ENCODE measurements around the gene MCF2L2. TPM values are rescaled to one million over a fixed set of nuclear protein-coding genes. Genes with fewer than 3 reads are reported as not detected.
"Not testable (repeated sequence)": the region's sequence is repeated elsewhere in the genome, so short reads cannot be mapped to it uniquely, and the experiment has no call there.

The MCF2L2 gene
- total and polyA plus RNA-seq, 9 donors: 0.12 to 2.2 (median 0.61) TPM

DNA sequence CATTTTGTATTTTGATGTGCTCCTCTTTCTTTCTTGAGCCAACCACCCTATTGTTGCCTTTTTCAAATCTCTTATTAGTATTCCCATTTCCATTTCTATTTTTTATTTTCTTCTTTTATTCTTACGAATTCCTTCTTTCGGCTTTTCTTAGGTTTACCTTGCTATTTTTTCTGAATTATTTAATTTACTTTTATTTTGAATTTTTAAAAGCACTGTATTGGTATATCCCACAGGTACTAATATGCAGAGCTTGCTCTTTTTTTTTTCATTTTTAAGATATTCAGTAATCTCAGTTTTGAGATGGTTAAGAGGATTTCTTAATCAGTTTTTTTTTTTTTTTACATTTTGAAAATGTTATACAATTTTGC, 18.4 kb upstream of the MCF2L2 start:
- TF ChIP-seq EP300 (IDR thresholded peaks at IDR 0.05): no peak
- no peaks in the 10 kb centered on the region for H3K9me3 ChIP-seq
- H3K27ac ChIP-seq: no peak overlapping the region
- no peaks in the 10 kb centered on the region for H3K36me3 ChIP-seq
- DNase-seq: no peak
- intact Hi-C loops (cut with DNase I): no loop called here
- 95 to 99% (median 95%) methylated on average over 2 of the region's 2 CpGs for WGBS, 3 donors
- peak overlapping the region; percentile 49 for H3K4me3 ChIP-seq
- no peaks in the 10 kb centered on the region for H3K4me1 ChIP-seq (ENCODE audit: insufficient read depth)
- H3K27me3 ChIP-seq: no peaks in the 10 kb centered on the region

DNA sequence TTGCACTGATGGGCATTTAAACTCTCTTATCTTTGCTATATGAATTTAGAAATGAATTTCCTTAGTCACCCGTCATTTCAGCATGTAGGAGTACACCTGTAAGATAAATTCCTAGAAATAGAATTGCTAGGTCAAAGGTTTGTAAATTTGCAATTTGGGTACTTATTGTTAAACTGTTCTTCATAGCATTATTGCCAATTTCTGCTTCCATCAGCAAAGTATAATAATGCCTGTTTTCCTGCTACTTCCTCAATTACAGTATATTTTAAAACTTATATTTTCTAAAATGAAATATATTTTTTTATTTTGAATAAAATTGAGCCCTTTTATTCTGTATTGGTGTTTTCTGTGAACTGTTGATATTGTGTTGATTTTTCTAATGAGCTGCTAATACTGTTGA, 16.3 kb upstream of the MCF2L2 start:
- WGBS, 3 donors: 72 to 82% (median 82%) methylated on average over 1 of the region's 1 CpG
- Histone ChIP-seq H3K27ac (no peak overlapping the region), H3K9me3 (no peaks in the 10 kb centered on the region), H3K4me1 (ENCODE audit: insufficient read depth) (no peaks in the 10 kb centered on the region), H3K27me3 (no peaks in the 10 kb centered on the region), H3K4me3 (no peak overlapping the region), H3K36me3 (no peaks in the 10 kb centered on the region)
- TF ChIP-seq EP300 (IDR thresholded peaks at IDR 0.05) (no peak), POLR2A (IDR thresholded peaks at IDR 0.05) (no peak)
- TF ChIP-seq, protein P1, sequence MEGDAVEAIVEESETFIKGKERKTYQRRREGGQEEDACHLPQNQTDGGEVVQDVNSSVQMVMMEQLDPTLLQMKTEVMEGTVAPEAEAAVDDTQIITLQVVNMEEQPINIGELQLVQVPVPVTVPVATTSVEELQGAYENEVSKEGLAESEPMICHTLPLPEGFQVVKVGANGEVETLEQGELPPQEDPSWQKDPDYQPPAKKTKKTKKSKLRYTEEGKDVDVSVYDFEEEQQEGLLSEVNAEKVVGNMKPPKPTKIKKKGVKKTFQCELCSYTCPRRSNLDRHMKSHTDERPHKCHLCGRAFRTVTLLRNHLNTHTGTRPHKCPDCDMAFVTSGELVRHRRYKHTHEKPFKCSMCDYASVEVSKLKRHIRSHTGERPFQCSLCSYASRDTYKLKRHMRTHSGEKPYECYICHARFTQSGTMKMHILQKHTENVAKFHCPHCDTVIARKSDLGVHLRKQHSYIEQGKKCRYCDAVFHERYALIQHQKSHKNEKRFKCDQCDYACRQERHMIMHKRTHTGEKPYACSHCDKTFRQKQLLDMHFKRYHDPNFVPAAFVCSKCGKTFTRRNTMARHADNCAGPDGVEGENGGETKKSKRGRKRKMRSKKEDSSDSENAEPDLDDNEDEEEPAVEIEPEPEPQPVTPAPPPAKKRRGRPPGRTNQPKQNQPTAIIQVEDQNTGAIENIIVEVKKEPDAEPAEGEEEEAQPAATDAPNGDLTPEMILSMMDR (IDR thresholded peaks at IDR 0.05): no peak
- no peak for DNase-seq
- intact Hi-C loops (cut with DNase I): no loop called here

DNA sequence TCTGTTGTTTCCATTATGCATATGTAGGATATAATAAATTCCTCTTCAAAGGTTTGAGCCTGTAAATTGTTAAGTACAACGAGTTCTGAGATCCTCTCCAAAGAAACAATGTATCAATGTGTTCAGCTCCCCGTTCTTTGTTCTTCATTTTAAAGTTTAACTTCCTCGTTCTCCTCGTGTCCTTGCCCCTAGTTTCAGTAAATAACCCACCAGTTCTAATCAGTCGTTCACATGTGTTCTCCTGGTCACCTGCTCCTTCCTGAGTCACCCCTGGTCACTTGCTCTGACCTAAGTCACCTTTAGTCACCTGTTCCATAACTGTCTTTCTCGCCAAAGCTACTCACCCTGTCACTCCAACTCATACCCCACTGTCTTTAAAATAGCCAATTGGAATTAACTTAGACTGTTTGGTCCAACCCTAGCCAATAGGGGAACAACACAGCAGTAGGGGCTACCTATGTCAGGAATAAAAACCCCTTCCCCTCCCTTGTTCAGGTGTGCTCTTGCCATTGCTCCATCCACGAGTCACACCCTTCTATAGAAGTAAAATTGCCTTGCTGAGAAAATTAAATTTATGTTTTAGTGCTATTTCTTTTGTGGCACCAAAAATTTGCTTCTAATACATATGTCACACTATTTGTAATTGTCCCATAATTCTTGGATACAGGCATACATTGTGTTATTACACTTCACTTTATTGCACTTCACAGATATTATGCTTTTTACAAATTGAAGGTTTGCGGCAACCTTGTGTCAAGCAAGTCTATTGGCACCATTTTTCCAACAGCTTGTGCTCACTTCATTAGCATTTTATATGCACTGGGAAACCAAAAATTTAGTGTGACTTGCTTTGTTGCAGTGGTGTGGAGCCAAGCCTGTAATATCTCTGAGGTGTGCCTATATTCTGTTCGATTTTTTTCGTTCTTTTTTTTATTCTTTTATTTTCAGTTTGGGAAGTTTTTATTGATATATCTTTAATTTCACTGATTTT, 15.3 kb upstream of the MCF2L2 start:
- Histone ChIP-seq H3K36me3 (no peaks in the 10 kb centered on the region), H3K4me3 (no peak overlapping the region), H3K27ac (no peak overlapping the region), H3K9me3 (no peaks in the 10 kb centered on the region), H3K4me1 (ENCODE audit: insufficient read depth) (no peaks in the 10 kb centered on the region), H3K27me3 (no peaks in the 10 kb centered on the region)
- intact Hi-C loops (cut with DNase I): no loop called here
- WGBS, 3 donors: 85 to 87% (median 85%) methylated on average over 10 of the region's 10 CpGs
- DNase-seq: no peak
- no peak for TF ChIP-seq EP300 (IDR thresholded peaks at IDR 0.05)
- TF ChIP-seq POLR2A (IDR thresholded peaks at IDR 0.05): no peak
- TF ChIP-seq, protein P1 (IDR thresholded peaks at IDR 0.05): no peak

DNA sequence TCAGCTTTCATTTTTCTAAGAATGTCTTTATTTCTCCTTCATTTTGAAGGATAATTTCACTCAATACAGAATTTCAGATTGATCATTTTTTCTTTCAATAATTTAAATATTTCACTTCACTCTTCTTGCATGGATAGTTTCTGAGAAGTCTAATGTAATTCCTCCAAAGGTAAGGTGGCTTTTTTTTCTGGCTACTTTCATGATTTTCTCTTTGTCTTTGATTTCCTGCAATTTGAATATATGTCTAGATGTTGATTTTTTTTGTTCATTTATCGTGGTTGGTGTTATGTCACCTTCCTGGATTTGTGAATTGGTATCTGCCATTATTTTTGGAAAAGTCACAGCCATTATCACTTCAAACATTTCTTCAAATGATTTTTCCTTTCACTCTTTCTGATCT, 14.6 kb upstream of the MCF2L2 start:
- DNase-seq: no peak
- no peak for TF ChIP-seq POLR2A (IDR thresholded peaks at IDR 0.05)
- TF ChIP-seq, protein P1 (IDR thresholded peaks at IDR 0.05): no peak
- no peak for TF ChIP-seq EP300 (IDR thresholded peaks at IDR 0.05)
- intact Hi-C loops (cut with DNase I): no loop called here

DNA sequence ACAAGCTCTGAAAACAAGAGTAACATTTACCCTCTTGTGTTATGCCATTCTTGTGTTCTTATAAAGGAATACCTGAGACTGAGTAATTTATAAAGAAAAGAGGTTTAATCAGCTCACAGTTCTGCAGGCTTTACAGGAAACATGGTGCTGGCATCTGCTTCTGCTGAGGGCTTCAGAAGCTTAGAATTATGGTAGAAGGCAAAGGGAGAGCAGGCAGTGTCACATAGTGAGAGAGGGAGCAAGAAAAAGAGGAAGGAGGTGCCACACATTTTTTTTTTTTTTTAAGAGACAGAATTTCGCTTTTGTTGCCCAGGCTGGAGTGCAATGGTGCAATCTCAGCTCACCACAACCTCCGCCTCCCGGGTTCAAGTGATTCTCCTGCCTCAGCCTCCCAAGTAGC, 12.1 kb upstream of the MCF2L2 start:
- not testable (repeated sequence) for DNase-seq
- WGBS, 3 donors: 91 to 94% (median 94%) methylated on average over 3 of the region's 3 CpGs

More for the DNA sequence above, 14.6 kb upstream of the MCF2L2 start:
- H3K27ac ChIP-seq: no peak overlapping the region
- no peak overlapping the region for H3K4me3 ChIP-seq
- WGBS, 3 donors: 70 to 88% (median 77%) methylated on average over 1 of the region's 1 CpG
- no peaks in the 10 kb centered on the region for H3K9me3 ChIP-seq
- no peaks in the 10 kb centered on the region for H3K27me3 ChIP-seq
- H3K36me3 ChIP-seq: no peaks in the 10 kb centered on the region
- H3K4me1 ChIP-seq (ENCODE audit: insufficient read depth): no peaks in the 10 kb centered on the region

More for the DNA sequence above, 12.1 kb upstream of the MCF2L2 start:
- H3K27ac ChIP-seq; H3K4me1 ChIP-seq (ENCODE audit: insufficient read depth); intact Hi-C loops (cut with DNase I); H3K9me3 ChIP-seq; H3K27me3 ChIP-seq; H3K4me3 ChIP-seq; H3K36me3 ChIP-seq: not testable (repeated sequence)
